CD4-positive, alpha-beta T cell treated with Interferon alpha-2 for 1 hour (primary cell): Measurements from ENCODE around the gene GNG14.
"Not testable (repeated sequence)": the region's sequence is repeated elsewhere in the genome, so short reads cannot be mapped to it uniquely, and the experiment has no call there.

ENCODE experiments used
- DNase-seq, 2 donors: peaks; one replicate each; pipeline ENCODE4 v3.0.0-alpha.2; 2020 to 2022

Gene GNG14

GRCh38 chr19:12668346-12668745 lies 19.5 kb upstream of the GNG14 start:
- DNase-seq: no peak

GRCh38 chr19:12668932-12669269 lies 18.9 kb upstream of the GNG14 start:
- peak; percentile 78 to 84 for DNase-seq

GRCh38 chr19:12669270-12670158 lies 18.3 kb upstream of the GNG14 start:
- DNase-seq: peak; percentile 69 to 84

- no peak for DNase-seq
These were observed 17.5 kb upstream of the GNG14 start for GRCh38 chr19:12670159-12670928.

- DNase-seq: no peak
These were observed 15.1 kb upstream of the GNG14 start for GRCh38 chr19:12672744-12673143.

- no peak for DNase-seq
These were observed 12.4 kb upstream of the GNG14 start for GRCh38 chr19:12675399-12675798.

- no peak for DNase-seq
These were observed 11.9 kb upstream of the GNG14 start for GRCh38 chr19:12675940-12676339.

- peak; percentile 78 to 85 for DNase-seq
These were observed 11.4 kb upstream of the GNG14 start for GRCh38 chr19:12676384-12676792.

- DNase-seq: no peak
These were observed 10.9 kb upstream of the GNG14 start for GRCh38 chr19:12676928-12677327.

GRCh38 chr19:12678039-12678438 lies 9.8 kb upstream of the GNG14 start:
- DNase-seq: not testable (repeated sequence)

GRCh38 chr19:12680034-12680433 lies 7.8 kb upstream of the GNG14 start:
- DNase-seq: no peak

- peak; percentile 95 to 96 for DNase-seq
These were observed 6.5 kb upstream of the GNG14 start, which contains the start of gene DHPS for GRCh38 chr19:12681074-12681987. TSS of gene DHPS (minus strand) at chr19:12681880. CDS start at chr19:12681766, 114 bp downstream.

GRCh38 chr19:12685831-12686230 lies 2.0 kb upstream of the GNG14 start:
- DNase-seq: no peak

- no peak for DNase-seq
These were observed 1.2 kb downstream of the GNG14 start for GRCh38 chr19:12689012-12689411.

GRCh38 chr19:12689581-12690216 lies 1.9 kb downstream of the GNG14 start:
- DNase-seq: no peak

GRCh38 chr19:12692960-12693359 lies 5.2 kb downstream of the GNG14 start:
- no peak for DNase-seq

GRCh38 chr19:12694641-12695040 lies 6.8 kb downstream of the GNG14 start:
- DNase-seq: no peak

- no peak for DNase-seq
These were observed 7.3 kb downstream of the GNG14 start for GRCh38 chr19:12695096-12695495.

GRCh38 chr19:12695514-12695913 lies 7.7 kb downstream of the GNG14 start:
- no peak for DNase-seq

GRCh38 chr19:12695997-12696365 lies 8.2 kb downstream of the GNG14 start:
- no peak for DNase-seq

- peak; percentile 96 to 97 for DNase-seq
These were observed 8.9 kb downstream of the GNG14 start, which contains the start of gene FBXW9 for GRCh38 chr19:12696366-12697335. TSS of gene FBXW9 (minus strand) at chr19:12696631. CDS start at chr19:12696581, 50 bp downstream.
